ENCODE results near the gene GPX4. TPM values are rescaled to one million over a fixed set of nuclear protein-coding genes. Genes with fewer than 3 reads are reported as not detected.

The GPX4 gene
- total and polyA plus RNA-seq, 2 experiments from 2014 or later, result 351 to 573 TPM

DNA sequence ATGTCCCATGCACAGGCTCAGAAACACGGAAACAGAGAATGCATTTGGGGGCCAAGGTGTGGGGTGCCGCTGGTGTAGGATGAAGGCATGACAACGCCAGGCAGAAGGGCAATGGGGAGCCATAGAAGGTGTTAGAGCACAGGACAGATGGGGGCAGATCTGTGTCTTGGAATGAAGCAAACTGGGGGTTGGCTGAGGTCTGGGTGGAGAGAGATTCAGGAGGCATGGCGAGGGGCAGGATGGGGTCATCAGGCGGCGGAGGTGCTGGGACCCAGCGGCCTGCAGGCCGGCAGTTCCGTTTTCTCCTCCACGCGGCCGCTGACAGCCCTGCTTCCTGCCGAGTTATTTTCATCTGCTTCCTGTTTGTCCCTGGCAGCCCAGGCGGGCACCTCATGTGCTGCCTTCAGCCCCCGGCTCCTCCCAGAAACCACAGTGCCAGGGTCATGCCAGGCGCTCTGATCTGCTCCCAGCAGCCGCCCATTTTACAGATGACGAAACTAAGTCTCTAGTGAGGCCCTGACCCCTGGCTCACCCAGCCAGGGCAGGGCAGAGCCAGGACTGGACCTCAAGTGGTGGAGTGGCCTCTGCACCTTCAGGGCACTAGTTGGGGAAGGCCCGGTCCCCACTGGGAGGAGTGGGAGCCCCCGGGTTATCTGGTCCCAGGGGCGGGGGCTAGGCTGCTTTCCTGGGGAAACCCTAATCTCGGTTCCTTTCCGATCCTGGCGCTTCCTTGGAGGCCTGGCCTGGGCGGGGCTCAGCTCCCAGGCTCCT, 34.6 kb upstream of the GPX4 start:
- no peaks in the 10 kb centered on the region for H3K36me3 ChIP-seq (ENCODE audit: insufficient read depth)
- H3K4me2 ChIP-seq, result no peak overlapping the region
- H3K36me3 Mint-ChIP-seq (ENCODE audit: low read depth), result peaks cover 5% of the 10 kb centered on the region; the same call in 1 of the 3 replicates
- 0 out of 2 replicates have a peak, but pooled peaks cover 3% of the 10 kb centered on the region for H4K20me1 ChIP-seq (replicated peaks; ENCODE audit: insufficient read depth)
- no peak overlapping the region for H3K4me3 ChIP-seq
- no peak overlapping the region for H3K27ac ChIP-seq (ENCODE audit: low read depth)
- peaks cover 24% of the 10 kb centered on the region for H3K4me1 Mint-ChIP-seq
- no peak overlapping the region for H2AFZ ChIP-seq
- ATAC-seq, result no peak
- peaks cover 18% of the 10 kb centered on the region for H3F3A ChIP-seq (replicated peaks; ENCODE audit: low read depth)
- DNase-seq (ENCODE audit: low spot score), result no peak
- peaks cover 19% of the 10 kb centered on the region for H3K27me3 ChIP-seq (ENCODE audit: insufficient read depth)
- H3K9me2 ChIP-seq (ENCODE audit: insufficient read depth), result no peaks in the 10 kb centered on the region
- peak overlapping the region; percentile 42 for H3K4me3 Mint-ChIP-seq
- H3K27me3 Mint-ChIP-seq (ENCODE audit: insufficient read depth, low read depth, poor library complexity), result peaks cover 30% of the 10 kb centered on the region
- H3K4me1 ChIP-seq (ENCODE audit: insufficient read depth), result peaks cover 8% of the 10 kb centered on the region; the same call in 1 of the 2 replicates
- TF ChIP-seq, protein P1, sequence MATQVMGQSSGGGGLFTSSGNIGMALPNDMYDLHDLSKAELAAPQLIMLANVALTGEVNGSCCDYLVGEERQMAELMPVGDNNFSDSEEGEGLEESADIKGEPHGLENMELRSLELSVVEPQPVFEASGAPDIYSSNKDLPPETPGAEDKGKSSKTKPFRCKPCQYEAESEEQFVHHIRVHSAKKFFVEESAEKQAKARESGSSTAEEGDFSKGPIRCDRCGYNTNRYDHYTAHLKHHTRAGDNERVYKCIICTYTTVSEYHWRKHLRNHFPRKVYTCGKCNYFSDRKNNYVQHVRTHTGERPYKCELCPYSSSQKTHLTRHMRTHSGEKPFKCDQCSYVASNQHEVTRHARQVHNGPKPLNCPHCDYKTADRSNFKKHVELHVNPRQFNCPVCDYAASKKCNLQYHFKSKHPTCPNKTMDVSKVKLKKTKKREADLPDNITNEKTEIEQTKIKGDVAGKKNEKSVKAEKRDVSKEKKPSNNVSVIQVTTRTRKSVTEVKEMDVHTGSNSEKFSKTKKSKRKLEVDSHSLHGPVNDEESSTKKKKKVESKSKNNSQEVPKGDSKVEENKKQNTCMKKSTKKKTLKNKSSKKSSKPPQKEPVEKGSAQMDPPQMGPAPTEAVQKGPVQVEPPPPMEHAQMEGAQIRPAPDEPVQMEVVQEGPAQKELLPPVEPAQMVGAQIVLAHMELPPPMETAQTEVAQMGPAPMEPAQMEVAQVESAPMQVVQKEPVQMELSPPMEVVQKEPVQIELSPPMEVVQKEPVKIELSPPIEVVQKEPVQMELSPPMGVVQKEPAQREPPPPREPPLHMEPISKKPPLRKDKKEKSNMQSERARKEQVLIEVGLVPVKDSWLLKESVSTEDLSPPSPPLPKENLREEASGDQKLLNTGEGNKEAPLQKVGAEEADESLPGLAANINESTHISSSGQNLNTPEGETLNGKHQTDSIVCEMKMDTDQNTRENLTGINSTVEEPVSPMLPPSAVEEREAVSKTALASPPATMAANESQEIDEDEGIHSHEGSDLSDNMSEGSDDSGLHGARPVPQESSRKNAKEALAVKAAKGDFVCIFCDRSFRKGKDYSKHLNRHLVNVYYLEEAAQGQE (IDR thresholded peaks at IDR 0.05; ENCODE audit: unreplicated experiment), result no peak
- 0 out of 2 replicates have a peak, but pooled peaks cover 4% of the 10 kb centered on the region for H3K79me2 ChIP-seq (replicated peaks; ENCODE audit: insufficient read depth)
- H3K27ac Mint-ChIP-seq, result no peak overlapping the region
- peaks cover 3% of the 10 kb centered on the region; the same call in 2 of the 3 replicates for H3K9me3 Mint-ChIP-seq

DNA sequence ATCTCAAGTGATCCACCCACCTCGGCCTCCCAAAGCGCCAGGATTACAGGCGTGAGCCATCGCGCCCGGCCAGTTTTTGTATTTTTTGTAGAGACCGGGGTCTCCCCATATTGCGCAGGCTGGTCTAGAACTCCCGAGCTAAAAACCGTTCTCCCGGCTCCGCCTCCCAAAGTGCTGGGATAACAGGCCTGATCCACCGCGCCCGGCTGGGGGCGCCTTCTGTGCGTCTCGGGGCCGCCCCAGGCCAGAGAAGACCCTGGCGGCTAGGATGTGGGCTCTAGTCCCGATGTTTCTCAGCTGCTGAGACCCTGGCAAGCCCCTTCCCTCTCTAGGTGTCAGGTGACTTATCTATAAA, 33.2 kb upstream of the GPX4 start:
- H3K9me3 Mint-ChIP-seq, result no peaks in the 10 kb centered on the region
- 0 out of 2 replicates have a peak, but pooled peaks cover 3% of the 10 kb centered on the region for H4K20me1 ChIP-seq (replicated peaks; ENCODE audit: insufficient read depth)
- peak overlapping the region; percentile 81 for H3K4me2 ChIP-seq
- H3K4me1 Mint-ChIP-seq, result peaks cover 17% of the 10 kb centered on the region
- H3K36me3 Mint-ChIP-seq (ENCODE audit: low read depth), result peaks cover 10% of the 10 kb centered on the region
- H2AFZ ChIP-seq, result peak overlapping the region; percentile 91
- peaks cover 14% of the 10 kb centered on the region for H3F3A ChIP-seq (replicated peaks; ENCODE audit: low read depth)
- H3K9me2 ChIP-seq (ENCODE audit: insufficient read depth), result no peaks in the 10 kb centered on the region
- TF ChIP-seq, protein P1 (IDR thresholded peaks at IDR 0.05; ENCODE audit: unreplicated experiment), result no peak
- TF ChIP-seq, protein P2, sequence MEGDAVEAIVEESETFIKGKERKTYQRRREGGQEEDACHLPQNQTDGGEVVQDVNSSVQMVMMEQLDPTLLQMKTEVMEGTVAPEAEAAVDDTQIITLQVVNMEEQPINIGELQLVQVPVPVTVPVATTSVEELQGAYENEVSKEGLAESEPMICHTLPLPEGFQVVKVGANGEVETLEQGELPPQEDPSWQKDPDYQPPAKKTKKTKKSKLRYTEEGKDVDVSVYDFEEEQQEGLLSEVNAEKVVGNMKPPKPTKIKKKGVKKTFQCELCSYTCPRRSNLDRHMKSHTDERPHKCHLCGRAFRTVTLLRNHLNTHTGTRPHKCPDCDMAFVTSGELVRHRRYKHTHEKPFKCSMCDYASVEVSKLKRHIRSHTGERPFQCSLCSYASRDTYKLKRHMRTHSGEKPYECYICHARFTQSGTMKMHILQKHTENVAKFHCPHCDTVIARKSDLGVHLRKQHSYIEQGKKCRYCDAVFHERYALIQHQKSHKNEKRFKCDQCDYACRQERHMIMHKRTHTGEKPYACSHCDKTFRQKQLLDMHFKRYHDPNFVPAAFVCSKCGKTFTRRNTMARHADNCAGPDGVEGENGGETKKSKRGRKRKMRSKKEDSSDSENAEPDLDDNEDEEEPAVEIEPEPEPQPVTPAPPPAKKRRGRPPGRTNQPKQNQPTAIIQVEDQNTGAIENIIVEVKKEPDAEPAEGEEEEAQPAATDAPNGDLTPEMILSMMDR (conservative IDR thresholded peaks at IDR 0.05; ENCODE audit: low read depth in 2 of 2), result peak; percentile 51 to 63
- peak overlapping the region; percentile 60 for H3K4me3 Mint-ChIP-seq
- no peak overlapping the region for H3K27ac ChIP-seq (ENCODE audit: low read depth)
- H3K27me3 ChIP-seq (ENCODE audit: insufficient read depth), result peaks cover 14% of the 10 kb centered on the region
- H3K4me1 ChIP-seq (ENCODE audit: insufficient read depth), result peaks cover 3% of the 10 kb centered on the region; the same call in 1 of the 2 replicates
- ATAC-seq, result peak; percentile 53
- H3K4me3 ChIP-seq, result peak overlapping the region; percentile 63
- H3K27ac Mint-ChIP-seq, result no peak overlapping the region
- DNase-seq (ENCODE audit: low spot score), result peak; percentile 86
- H3K79me2 ChIP-seq (replicated peaks; ENCODE audit: insufficient read depth), result 0 out of 2 replicates have a peak, but pooled peaks cover 4% of the 10 kb centered on the region
- H3K36me3 ChIP-seq (ENCODE audit: insufficient read depth), result peaks cover 1% of the 10 kb centered on the region; the same call in 1 of the 2 replicates
- H3K27me3 Mint-ChIP-seq (ENCODE audit: insufficient read depth, low read depth, poor library complexity), result peaks cover 21% of the 10 kb centered on the region
